H4 (cell line): ENCODE measurements around the gene FTMT. TPM values are rescaled to one million over a fixed set of nuclear protein-coding genes. Genes with fewer than 3 reads are reported as not detected.

Experiments used
- total RNA-seq: library from RNA; depleted of rRNA; stranded (reverse); fragments of >200 nt; shearing (Covaris generic); gene quantifications from 2 replicates; pipeline ENCODE4 v1.2.3, GENCODE V29; 2014; rRNA removed

FTMT gene
- total RNA-seq, 1 experiment from 2014 or later = not detected

Other genes starting within 250 kb of the FTMT start
- gene SRFBP1, start 110.1 kb downstream of the FTMT start, total RNA-seq = 11.9 and 20.9 TPM in 2 replicates
- gene LOX, start 226.4 kb downstream of the FTMT start, total RNA-seq = 16.3 and 19.2 TPM in 2 replicates